Measurements from ENCODE around the gene KIF22.
"Not testable (repeated sequence)": the region's sequence is repeated elsewhere in the genome, so short reads cannot be mapped to it uniquely, and the experiment has no call there.

KIF22 gene

GRCh38 chr16:29790183-29790948 lies at the start of gene KIF22:
Gene KIF22 (plus strand): TSS chr16:29790751. CDS start chr16:29790760, 9 bp downstream.
- peak; percentile 100 for DNase-seq

DNA sequence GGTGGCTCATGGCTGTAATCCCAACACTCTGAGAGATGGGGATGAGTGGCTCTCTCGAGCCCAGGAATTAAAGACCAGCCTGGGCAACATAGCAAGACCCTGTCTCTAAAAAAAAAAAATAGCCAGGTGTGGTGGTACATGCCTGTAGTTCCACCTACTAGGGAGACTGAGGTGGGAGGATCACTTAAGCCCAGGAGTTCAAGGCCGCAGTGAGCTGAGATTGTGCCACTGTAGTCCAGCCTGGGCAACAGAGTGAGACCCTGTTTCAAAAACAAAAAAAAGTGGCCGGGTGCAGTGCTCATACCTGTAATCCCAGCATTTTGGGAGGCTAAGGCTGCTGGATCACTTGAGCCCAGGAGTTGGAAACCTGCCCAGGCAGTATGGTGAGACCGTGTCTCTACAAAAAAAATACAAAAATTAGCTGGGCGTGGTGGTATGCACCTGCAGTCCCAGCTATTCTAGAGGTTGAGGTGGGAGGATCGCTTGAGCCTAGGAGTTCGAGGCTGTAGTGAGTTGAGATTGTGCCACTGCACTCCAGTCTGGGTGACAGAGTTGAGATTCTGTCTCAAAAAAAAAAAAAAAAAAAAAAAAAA lies 47.8 kb upstream of the KIF22 start:
- no peak for DNase-seq

GRCh38 chr16:29743475-29743826 lies 47.1 kb upstream of the KIF22 start:
- no peak for DNase-seq

DNA sequence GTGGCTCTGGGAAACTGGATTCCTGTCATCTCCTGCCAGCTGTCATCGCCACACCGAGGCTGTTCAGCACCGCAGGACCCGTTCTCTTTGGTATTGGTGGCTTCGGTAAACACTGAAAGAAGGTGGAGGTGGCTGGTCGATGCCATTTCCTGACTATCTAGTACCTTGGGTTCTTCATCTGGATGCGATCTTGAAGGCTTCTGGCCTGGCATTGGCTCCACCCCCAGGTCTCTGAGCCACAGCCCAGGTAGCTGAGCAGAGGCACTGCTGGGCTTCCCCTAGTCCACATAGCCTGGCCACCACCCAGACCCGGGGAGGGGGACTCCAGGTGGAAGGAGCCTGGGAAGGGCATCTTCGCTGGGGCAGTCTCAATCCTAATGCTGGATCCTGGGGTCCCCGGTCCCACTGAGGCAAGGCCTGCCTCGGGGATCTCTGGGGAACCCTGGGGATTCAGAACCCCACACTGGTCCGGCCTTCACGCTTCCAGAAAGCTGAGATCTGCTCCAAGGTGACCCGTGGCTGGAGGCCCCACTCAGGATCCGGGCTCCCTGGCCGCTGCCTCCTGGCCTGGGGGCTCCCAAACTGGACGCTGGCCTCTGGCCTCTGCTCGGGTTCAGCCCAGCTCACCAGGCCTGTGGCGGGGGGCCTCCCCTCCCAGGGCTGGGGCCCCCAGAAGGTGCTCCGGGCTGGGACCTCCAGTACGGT lies 46.6 kb upstream of the KIF22 start:
- DNase-seq, result no peak

- no peak for DNase-seq
Observed at GRCh38 chr16:29744541-29745101, 45.9 kb upstream of the KIF22 start.

GRCh38 chr16:29745121-29745852 lies 45.3 kb upstream of the KIF22 start:
- DNase-seq, result peak; percentile 62

GRCh38 chr16:29745853-29746345 lies 44.7 kb upstream of the KIF22 start, which contains the start of gene C16orf54:
Gene C16orf54 (minus strand): TSS chr16:29745990. CDS start chr16:29744951, 1,039 bp downstream.
- DNase-seq, result peak; percentile 94

- not testable (repeated sequence) for DNase-seq
Observed at GRCh38 chr16:29746518-29746917, 44.0 kb upstream of the KIF22 start.

GRCh38 chr16:29747947-29748759 lies 42.4 kb upstream of the KIF22 start:
- no peak for DNase-seq

- DNase-seq, result not testable (repeated sequence)
Observed at GRCh38 chr16:29748760-29749149, 41.8 kb upstream of the KIF22 start.

DNA sequence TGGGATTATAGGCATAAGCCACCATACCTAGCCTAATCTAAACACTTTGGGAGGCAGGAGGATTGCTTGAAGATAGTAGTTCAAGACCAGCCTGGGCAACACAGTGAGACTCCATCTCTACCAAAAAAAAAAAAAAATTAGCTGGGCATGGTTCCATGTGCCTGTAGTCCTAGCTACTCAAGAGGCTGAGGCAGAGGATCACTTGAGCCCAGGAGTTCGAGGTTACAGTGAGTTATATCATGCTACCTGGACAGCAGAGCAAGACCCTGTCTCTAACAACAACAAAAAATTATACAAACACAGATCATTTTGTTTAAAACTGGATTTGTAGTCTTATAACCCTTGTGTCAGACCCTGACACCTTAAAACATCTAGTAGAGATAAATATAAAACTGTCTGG lies 37.0 kb upstream of the KIF22 start:
- no peak for DNase-seq

GRCh38 chr16:29756654-29757053 lies 33.9 kb upstream of the KIF22 start:
- no peak for DNase-seq

- not testable (repeated sequence) for DNase-seq
Observed at GRCh38 chr16:29757086-29757485, 33.5 kb upstream of the KIF22 start.

- no peak for DNase-seq
Observed at GRCh38 chr16:29757950-29758466, 32.5 kb upstream of the KIF22 start.

- no peak for DNase-seq
Observed at GRCh38 chr16:29760567-29761279, 29.8 kb upstream of the KIF22 start.

- not testable (repeated sequence) for DNase-seq
Observed at GRCh38 chr16:29761280-29761651, 29.3 kb upstream of the KIF22 start.

GRCh38 chr16:29761882-29762281 lies 28.7 kb upstream of the KIF22 start:
- DNase-seq, result no peak

- DNase-seq, result no peak
Observed at GRCh38 chr16:29763326-29763725, 27.2 kb upstream of the KIF22 start.

DNA sequence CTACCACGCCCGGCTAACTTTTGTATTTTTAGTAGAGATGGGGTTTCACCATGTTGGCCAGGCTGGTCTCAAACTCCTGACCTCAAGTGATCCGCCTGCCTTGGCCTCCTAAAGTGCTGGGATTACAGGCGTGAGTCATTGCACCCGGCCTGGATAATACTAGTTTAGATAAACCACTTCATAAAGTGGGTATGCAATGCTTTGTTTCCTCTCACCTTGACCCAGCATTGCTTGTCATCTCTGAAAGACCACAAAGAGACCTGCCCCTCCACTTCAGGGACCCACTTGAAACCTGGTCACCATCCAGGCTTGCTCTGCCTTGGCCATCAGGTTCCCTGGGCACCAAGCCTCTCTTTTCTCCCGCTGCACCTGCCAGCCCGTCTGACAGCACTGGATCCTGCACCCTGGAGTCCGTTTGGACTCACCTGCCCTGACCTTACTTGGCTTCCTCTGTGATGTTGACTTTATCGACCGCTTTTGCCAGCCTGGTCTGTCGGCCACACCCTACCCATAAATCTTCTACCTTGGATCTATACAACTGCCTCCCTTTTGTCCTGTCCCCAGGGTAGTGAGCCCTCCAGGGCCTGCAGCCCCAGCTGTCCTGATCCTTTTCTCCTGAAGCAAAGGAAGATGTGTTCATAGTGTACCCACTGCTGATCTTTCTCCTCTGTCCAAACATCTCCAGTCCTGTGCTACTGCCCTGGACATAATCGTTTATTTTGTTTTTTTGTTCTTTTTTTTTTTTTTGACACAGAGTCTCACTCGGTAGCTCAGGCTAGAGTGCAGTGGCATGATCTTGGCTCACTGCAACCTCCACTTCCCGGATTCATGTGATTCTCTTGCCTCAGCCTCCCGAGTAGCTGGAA lies 25.2 kb upstream of the KIF22 start:
- no peak for DNase-seq

DNA sequence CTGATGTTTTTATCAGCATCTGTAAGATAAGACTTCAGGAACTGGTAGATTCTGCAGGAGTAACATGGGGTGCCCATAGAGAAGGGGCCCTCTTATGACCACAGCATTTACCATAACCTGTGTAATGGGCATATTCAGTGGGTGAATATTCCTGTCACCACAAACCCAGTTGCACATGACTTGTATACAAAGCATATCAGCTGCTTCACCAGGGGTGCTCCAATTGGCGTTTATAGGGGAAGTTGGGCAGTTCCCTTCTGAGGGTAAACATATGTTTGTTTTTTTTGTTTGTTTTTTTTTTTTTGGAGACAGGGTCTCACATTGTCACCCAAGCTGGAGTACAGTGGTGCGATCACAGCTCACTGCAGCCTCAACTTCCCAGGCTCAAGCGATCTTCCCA lies 24.0 kb upstream of the KIF22 start:
- no peak for DNase-seq

All from activated CD4-positive, alpha-beta T cell treated with anti-CD3 and anti-CD28 coated beads, Interleukin-2, amount 50 U/mL, for 16 hours (primary cell).